Activated CD8-positive, alpha-beta memory T cell treated with anti-CD3 and anti-CD28 coated beads, Interleukin-2, amount 50 U/mL, for 24 hours (primary cell): ENCODE measurements around the gene PLLP.

Source experiments
- DNase-seq: peaks from one replicate; pipeline ENCODE4 v3.0.0-alpha.2; 2020; ENCODE audit errors: extremely low read depth

Gene PLLP

DNA sequence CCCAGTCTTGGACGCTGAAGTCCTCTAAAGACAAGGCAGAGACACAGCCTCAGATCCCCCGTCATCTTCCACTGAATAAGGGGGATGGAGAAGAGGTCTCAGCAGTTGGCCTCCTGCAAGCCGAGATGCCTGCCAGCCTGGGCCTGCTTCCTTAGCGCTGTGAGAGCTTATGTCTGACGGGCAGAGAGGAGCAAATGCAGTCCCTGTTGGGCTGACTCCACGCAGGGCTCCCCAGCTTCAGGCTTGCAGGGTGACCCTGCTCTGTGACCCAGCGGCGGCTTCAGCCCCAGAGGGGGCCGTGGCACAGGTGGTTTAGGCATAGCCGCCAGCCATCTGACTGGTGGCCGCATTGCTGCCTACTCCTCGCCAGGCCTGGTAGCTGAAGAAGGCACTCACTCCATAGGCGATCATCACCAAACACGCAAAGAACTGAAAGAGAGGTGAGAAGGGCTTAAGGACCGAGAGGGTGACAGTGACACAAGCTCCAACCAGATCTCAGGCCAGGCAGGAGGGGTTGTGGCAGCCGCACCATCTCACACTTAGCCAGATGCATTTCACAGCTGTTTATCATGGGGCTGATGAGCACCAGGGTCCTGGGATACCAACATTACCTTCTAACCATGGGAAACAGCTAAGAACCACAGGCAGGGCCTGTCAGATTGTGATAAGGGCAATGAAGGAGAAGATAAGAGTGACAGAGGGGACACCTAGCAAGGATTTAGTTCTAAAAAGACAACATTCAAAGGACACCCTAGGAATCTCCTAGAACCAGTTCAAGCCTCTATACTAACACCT lies 27.7 kb downstream of the PLLP start:
- no peak for DNase-seq

DNA sequence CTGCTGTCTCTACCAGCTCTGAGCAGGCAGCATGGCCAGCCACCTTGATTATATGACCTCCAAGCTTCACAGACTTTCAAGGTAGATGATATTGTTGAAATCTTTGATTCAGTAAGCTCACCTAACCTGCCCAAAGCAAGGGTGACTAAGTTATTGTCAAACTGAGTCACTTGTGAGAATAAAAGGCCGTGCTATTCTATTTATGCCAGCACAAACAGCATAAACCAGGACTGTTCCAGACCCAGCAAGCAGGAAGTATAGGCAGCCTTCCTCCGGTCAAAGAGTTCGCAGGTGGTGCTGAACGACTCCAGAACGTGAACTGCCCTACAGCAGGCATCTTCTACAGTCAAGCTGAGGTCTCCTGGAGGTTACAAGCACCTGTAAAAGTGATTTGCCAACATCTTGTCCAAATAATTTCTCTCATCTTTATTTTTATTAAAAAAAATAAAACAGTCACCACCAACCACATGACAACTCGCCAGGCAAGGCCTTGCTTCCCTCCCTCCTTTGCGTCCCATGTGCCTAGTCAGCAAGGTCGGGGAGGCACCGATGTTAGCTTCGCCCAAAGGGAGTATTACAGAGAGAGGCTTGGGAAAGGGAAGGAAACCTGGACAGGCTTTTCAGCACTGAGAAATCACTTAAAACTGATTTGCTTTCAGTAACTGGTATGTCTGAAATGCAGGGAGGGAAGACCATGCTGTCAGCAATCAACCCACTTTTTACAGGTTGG lies 28.6 kb downstream of the PLLP start:
- DNase-seq: no peak

- DNase-seq: no peak
Observed at GRCh38 chr16:57253466-57253865, 31.0 kb downstream of the PLLP start.

DNA sequence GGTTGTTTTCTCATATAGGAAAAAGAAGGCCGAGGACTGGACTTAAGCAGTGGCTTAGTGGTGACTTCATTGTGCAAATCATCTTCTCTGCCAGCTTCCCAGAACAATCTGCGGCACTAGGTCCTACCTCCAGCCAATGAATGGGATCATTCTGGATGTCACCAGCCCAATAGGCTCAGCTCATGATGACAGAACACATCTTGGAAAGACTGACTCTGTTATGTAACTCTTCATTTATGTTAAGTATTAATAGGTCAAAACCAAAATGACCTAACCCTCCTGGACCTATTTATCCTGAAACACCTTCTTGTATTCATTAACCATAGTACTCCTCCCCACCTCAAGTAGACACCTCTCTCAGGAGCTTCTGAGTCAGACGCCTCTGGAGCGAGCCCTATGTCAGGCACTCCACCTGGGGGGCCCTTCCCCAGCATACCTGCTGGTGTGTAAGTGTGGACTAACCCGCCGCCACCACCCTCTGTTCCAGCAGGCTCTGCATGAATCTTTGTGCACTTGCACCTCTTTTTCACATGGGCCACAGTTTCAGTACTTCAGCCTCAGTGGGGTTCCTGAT lies 32.2 kb downstream of the PLLP start:
- DNase-seq: no peak

GRCh38 chr16:57251352-57251751 lies 33.1 kb downstream of the PLLP start:
- DNase-seq: no peak

GRCh38 chr16:57245472-57246113 lies 38.9 kb downstream of the PLLP start:
- no peak for DNase-seq

DNA sequence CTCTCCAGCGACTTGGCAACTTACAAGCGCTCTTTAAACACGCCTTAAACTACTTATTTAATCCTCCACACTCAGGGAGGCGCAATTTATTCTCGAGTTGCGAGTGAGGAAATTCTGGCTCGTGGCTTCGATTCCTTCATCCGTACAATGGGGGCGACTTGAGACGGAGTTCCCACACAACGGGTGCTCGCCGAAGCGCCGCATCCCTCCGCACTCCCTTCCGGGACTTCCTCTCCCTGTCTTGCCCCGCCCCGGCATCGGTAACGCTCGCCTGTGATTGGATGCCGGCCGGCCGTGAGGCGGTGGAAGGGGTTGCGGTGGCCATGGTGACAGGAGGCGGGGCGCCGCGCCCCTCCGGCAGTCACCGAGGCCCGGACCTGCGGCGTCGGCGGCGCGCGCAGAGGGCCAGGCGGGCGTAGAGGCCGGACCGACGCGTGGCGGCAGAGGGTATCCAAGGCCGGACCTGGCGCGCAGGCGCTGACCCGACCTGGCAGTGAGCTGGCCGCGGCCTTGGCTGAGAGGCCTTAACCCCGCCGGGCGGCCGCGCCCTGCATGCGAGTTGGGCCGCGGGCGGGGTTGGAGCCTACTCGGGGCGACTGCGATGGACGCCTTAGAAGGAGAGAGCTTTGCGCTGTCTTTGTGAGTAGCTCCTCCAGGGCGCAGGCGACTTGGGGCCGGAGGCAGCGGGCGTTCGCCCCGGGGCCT lies 39.6 kb downstream of the PLLP start, which contains the start of gene ARL2BP:
Gene ARL2BP (plus strand): TSS at position 493 of the 705 bp plus-strand sequence. CDS start 109 bp downstream, at position 602.
- DNase-seq: peak; percentile 90

DNA sequence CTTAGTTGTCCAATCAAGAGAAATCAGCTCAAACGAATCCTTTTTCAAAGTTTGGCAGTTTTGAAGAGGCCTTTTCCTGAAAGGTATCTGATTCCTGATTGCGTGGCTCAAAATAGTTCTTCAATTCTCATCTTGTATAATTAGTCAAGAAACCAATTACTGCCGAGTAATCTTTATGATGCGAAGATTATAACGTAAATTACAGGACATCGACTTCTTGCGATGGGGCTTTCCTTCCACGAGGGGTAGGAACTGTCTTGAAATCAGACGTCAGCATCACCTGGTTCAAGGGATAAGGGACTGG lies 40.1 kb downstream of the PLLP start:
- DNase-seq: no peak

GRCh38 chr16:57242650-57243049 lies 41.8 kb downstream of the PLLP start:
- DNase-seq: no peak

GRCh38 chr16:57240851-57241250 lies 43.6 kb downstream of the PLLP start:
- DNase-seq: no peak

DNA sequence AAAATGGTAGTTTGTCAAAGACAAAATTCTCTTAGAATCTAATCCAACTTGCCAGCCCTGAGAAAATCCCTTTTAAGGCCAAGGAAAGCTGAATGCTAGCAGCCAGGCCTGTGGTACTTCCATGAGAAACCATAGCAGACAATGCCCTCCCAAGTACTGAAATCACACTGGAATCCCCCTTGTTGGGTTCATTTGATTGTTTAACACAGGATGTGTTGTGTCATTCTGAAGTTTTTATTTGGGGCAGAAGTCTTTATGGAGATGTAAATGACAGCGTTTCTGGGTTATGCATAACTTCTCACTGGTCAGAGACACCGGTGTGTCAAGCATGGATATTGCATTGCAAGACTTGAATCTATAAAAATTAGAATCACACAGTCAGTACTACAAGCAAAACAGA lies 45.4 kb downstream of the PLLP start:
- DNase-seq: no peak

DNA sequence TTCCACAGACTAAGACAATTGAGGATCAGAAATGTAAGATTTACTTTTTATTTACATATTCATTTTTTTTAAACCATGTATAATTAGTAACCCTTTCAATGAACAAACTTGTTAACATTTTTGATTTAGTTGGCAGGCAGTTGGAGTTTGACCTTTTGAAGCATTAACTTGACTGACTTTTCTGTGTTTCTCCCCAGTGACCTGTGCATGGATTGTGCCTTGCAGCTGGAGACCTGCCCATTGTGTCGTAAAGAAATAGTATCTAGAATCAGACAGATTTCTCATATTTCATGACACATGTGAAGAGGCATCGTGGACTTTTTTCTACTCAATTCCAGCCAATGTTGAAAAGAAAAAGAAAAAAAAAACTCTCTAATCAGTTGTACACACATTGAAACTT lies 45.8 kb downstream of the PLLP start:
- DNase-seq: no peak

- no peak for DNase-seq
Observed at GRCh38 chr16:57236022-57236350, 48.5 kb downstream of the PLLP start.

GRCh38 chr16:57235128-57236021 lies 49.1 kb downstream of the PLLP start:
- DNase-seq: no peak

DNA sequence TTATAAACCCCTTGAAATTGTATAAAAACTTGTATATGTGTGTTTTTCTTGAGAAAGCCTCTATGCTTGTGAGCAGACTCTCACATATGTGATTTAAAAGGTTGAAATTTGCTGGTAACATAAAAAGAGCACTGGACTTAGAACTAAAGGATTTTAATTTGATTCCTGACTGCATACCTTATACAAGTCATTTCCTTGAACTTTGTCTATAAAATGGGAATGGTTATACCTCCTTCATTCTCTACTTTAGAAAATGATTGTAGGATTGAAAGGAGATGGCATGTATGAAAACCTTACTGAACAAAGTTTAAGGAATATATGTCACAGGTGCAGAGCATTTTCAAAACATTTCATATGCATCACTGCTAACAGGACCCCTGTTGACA lies 49.8 kb downstream of the PLLP start:
- no peak for DNase-seq

DNA sequence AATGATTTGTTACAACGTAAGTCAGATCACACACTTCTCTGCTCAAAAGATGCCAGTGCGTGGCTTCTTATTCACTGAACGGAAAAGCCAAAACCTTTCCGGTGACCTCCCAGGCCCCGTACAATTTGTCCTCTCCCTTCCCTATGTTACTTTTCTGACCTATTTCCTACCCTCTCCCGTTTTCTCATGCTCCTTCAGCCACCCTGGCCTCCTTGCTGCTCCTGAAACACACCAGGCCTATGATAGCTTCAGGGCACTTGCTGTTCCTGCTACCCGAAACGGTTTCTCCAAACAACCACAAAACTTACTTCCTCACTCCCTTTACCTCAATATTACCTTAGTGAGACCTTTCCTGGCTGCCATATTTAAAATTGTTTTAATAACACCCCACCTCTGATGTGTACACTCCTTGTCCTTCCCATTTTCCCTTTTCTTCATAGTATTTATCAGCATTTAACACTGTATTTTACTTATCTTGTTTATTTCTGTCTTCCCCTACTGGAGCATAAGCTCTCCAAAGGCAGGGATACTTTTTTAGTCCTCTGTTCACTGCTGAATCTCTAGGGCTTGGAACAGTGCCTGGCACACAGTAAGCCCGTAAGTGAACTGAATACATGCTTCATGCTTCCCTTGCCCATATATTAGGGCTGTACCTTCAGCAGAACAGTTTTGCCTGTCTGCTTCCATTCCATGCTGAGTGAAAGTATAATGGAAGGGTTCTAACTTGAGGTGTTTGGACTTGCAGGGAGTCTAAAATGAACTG lies 50.3 kb downstream of the PLLP start:
- no peak for DNase-seq

GRCh38 chr16:57231821-57232350 lies 52.6 kb downstream of the PLLP start:
- no peak for DNase-seq

DNA sequence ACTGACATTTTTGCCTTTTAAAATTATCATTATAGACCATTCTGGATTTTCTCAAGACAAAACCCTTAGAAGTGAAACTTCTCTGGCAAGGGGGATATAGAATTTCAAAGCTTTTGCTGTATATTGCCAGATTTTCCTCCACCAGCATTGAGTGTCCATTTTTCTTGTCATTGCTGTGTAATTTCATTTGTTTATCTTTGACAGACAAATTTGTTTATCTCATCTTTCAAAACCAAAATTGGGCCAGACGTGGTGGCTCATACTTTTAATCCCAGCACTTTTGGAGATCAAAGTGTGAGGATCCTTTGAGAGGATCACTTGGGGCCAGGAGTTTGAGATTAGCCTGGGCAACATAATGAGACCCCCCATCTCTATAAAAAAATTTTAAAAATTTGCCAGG lies 55.4 kb downstream of the PLLP start:
- DNase-seq: no peak

DNA sequence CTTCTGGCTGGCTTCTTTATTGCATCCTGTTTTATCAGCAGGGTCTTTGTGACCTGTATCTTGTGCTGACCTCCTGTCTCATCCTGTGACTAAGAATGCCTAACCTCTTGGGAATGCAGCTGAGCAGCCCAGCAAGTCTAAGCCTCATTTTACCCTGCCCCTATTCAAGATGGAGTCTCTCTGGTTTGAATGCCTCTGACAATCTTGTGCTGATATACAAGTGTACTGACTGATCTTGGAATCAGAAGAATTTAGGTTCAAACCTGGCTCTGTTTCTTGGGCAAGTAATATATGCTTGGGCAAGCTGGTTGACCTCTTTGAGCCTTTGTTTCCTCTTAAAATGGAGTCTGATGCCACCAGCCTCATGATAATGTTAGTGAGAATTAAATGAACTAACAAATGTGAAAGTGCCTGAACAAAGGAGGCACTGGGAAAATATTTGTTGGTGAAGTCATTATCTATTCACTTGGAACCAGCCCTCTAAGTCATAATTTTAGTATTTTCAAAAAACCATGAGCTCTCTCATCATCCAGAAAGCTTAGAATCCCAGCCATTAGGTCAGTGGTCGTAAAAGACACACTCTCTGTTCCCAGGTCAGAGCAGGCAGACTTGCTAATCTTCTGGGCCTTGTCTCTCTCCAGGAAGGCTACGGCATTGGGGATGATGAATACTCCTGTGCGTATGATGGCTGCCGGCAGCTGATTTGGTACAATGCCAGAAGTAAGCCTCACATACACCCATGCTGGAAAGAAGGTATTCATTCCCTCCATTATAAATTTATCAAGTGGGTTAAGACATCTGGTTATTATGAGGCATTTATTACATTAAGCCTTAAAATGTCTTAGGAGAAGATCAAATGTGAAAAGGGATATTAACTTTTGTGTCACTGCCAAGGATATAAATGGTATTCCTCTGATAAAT lies 57.5 kb downstream of the PLLP start:
- no peak for DNase-seq
